Measurements from ENCODE around the gene CAPRIN1.

Gene CAPRIN1

DNA sequence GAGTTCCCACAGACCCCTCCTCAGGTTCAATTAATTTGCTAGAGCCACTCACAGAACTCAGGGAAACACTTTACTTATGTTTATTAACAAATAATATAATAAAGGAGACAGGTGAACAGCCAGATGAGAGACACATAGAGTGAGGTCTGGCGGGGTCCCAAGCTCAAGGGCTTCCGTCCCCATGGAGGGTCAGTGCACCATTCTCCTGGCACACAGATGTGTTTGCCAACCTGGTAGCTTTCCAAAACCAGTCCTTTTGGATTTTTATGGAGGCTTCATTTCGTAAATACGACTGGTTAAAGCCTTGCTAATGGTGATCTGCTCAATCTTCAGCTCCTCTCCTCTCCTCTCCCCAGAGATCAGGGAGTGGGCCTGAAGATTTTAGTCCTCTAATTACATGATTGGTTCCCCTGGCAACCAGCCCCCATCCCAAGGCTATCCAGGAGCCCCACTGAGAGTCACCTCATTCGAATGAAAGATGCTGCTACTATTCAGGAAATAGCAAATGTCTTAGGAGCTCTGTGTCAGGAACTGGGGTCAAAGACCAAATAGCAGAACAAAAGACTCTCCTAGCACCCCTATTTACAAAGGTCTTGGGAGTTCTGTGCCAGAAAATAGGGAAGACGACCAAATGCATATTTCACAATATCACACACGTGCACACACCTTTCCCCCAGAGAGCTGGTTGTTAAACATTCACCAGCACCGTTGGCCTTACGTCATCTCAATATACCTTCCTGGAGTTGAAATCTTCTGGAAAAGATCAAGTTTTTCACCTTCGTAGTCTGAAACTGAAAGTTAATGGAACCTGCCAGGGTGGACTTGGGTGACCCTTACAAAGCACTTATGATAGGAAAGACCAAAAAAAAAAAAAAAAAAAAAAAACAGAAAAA, 23.8 kb upstream of the CAPRIN1 start:
- Histone ChIP-seq H2BK5ac (ENCODE audit: low read length) (no peak overlapping the region), H2BK12ac (ENCODE audit: low read length) (no peak overlapping the region), H3K4me1 (ENCODE audit: control insufficient read depth in 2 of 2, insufficient read depth in 1 of 2, low read depth in 1 of 2, low read length in 2 of 2) (peaks cover 5 to 16% of the 10 kb centered on the region in 2 donors), H3K4me2 (ENCODE audit: insufficient read depth, low read length, poor library complexity, severe bottlenecking) (no peak overlapping the region), H3K27ac (replicated peaks; ENCODE audit: low read length) (no peak overlapping the region), H2AFZ (ENCODE audit: low read length) (no peak overlapping the region), H4K91ac (ENCODE audit: low read depth, low read length, poor library complexity) (no peak overlapping the region), H2BK120ac (ENCODE audit: low read depth, low read length) (no peak overlapping the region), H3K79me1 (ENCODE audit: low read depth, low read length) (no peaks in the 10 kb centered on the region), H2AK5ac (ENCODE audit: low read depth, low read length) (no peak overlapping the region), H3K18ac (ENCODE audit: low read length) (no peak overlapping the region), H3K14ac (ENCODE audit: low read length) (no peak overlapping the region), H3K9me3 (replicated peaks in 1 of 2; ENCODE audit: control insufficient read depth in 2 of 2, insufficient read depth in 1 of 2, low read depth in 1 of 2, low read length in 2 of 2) (no peaks in the 10 kb centered on the region), H3K27me3 (ENCODE audit: control insufficient read depth in 3 of 3, insufficient read depth in 3 of 3, low read depth in 1 of 3, low read length in 3 of 3) (peaks cover 0 to 5% (median 0%) of the 10 kb centered on the region in 3 experiments), H3K23ac (ENCODE audit: low read depth, low read length, poor library complexity) (no peak overlapping the region), H2BK15ac (ENCODE audit: low read length) (no peak overlapping the region), H3K4ac (ENCODE audit: low read length) (no peak overlapping the region), H3K36me3 (replicated peaks in 1 of 2; ENCODE audit: control insufficient read depth in 2 of 2, insufficient read depth in 2 of 2, low read length in 2 of 2) (no peaks in the 10 kb centered on the region), H4K8ac (ENCODE audit: low read depth, low read length) (no peak overlapping the region), H3K4me3 (ENCODE audit: low read length in 2 of 2) (no peak overlapping the region), H3K9ac (ENCODE audit: low read depth, low read length, poor library complexity) (no peak overlapping the region)
- DNase-seq (ENCODE audit: low spot score) = no peak
- WGBS, 2 donors (ENCODE audit: extremely low coverage in 2 of 2, insufficient read length in 2 of 2, insufficient replicate concordance in 1 of 2) = no CpG with 5 or more reads among the region's 10 CpGs

DNA sequence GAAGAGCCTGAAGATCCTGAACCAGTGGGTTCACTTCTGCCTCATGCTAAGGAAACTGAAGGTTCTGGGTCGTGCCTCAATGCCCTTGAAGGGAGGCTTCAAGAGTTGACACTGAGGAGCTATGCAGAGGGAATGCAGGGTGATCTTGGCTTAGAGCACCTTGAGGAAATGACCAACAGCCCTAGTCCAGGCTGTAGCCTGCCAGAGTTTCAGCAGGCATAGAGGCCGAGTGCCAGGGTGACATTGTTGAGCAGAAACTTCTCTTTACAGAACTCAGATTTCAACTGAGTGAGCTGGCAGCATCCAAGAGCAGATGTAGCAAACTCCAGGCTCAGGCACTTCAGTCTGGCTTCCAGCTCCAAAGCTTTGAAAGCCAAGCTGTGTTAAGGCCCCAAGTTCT, 23.1 kb upstream of the CAPRIN1 start:
- Histone ChIP-seq H2AK5ac (ENCODE audit: low read depth, low read length) (peak overlapping the region; percentile 50), H3K18ac (ENCODE audit: low read length) (no peak overlapping the region), H2BK12ac (ENCODE audit: low read length) (no peak overlapping the region), H3K9ac (ENCODE audit: low read depth, low read length, poor library complexity) (no peak overlapping the region), H3K27me3 (ENCODE audit: control insufficient read depth in 3 of 3, insufficient read depth in 3 of 3, low read depth in 1 of 3, low read length in 3 of 3) (peaks cover 0 to 5% (median 0%) of the 10 kb centered on the region in 3 experiments), H3K14ac (ENCODE audit: low read length) (no peak overlapping the region), H3K4me3 (ENCODE audit: low read length in 2 of 2) (no peak overlapping the region), H3K23ac (ENCODE audit: low read depth, low read length, poor library complexity) (no peak overlapping the region), H3K9me3 (replicated peaks in 1 of 2; ENCODE audit: control insufficient read depth in 2 of 2, insufficient read depth in 1 of 2, low read depth in 1 of 2, low read length in 2 of 2) (no peaks in the 10 kb centered on the region), H4K91ac (ENCODE audit: low read depth, low read length, poor library complexity) (no peak overlapping the region), H4K8ac (ENCODE audit: low read depth, low read length) (no peak overlapping the region), H3K36me3 (replicated peaks in 1 of 2; ENCODE audit: control insufficient read depth in 2 of 2, insufficient read depth in 2 of 2, low read length in 2 of 2) (no peaks in the 10 kb centered on the region), H2BK15ac (ENCODE audit: low read length) (peak overlapping the region; percentile 45), H2BK120ac (ENCODE audit: low read depth, low read length) (no peak overlapping the region), H3K4me2 (ENCODE audit: insufficient read depth, low read length, poor library complexity, severe bottlenecking) (no peak overlapping the region), H2AFZ (ENCODE audit: low read length) (no peak overlapping the region), H3K4me1 (ENCODE audit: control insufficient read depth in 2 of 2, insufficient read depth in 1 of 2, low read depth in 1 of 2, low read length in 2 of 2) (peaks cover 5 to 16% of the 10 kb centered on the region in 2 donors), H2BK5ac (ENCODE audit: low read length) (no peak overlapping the region), H3K4ac (ENCODE audit: low read length) (no peak overlapping the region), H3K79me1 (ENCODE audit: low read depth, low read length) (no peaks in the 10 kb centered on the region), H3K27ac (replicated peaks; ENCODE audit: low read length) (no peak overlapping the region)
- WGBS, 2 donors (ENCODE audit: extremely low coverage in 2 of 2, insufficient read length in 2 of 2, insufficient replicate concordance in 1 of 2) = no CpG with 5 or more reads among the region's 2 CpGs
- no peak for DNase-seq (ENCODE audit: low spot score)

DNA sequence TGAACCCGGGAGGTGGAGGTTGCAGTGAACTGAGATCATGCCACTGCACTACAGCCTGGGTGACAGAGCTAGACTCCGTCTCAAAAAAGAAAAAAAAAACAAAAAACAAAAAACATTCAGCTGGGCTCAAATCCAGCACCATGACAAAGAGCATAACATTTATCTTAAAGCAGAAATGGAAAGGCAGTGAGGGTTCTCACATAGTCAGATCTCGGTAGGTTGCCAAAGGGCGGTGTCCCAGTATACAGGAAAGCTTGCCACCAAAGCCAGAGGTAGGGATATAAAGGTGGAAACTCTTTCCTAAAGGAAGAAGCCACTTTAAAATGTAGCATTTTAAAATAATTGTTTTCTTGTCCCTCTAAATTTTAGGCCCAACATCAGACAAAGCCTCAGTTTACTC, 22.4 kb upstream of the CAPRIN1 start:
- Histone ChIP-seq H2BK120ac (ENCODE audit: low read depth, low read length) (no peak overlapping the region), H4K91ac (ENCODE audit: low read depth, low read length, poor library complexity) (no peak overlapping the region), H2AFZ (ENCODE audit: low read length) (no peak overlapping the region), H3K27ac (replicated peaks; ENCODE audit: low read length) (no peak overlapping the region), H2BK12ac (ENCODE audit: low read length) (no peak overlapping the region), H3K9ac (ENCODE audit: low read depth, low read length, poor library complexity) (no peak overlapping the region), H3K4ac (ENCODE audit: low read length) (no peak overlapping the region), H3K23ac (ENCODE audit: low read depth, low read length, poor library complexity) (no peak overlapping the region), H3K79me1 (ENCODE audit: low read depth, low read length) (no peaks in the 10 kb centered on the region), H3K4me3 (ENCODE audit: low read length in 2 of 2) (no peak overlapping the region), H4K8ac (ENCODE audit: low read depth, low read length) (no peak overlapping the region), H3K36me3 (replicated peaks in 1 of 2; ENCODE audit: control insufficient read depth in 2 of 2, insufficient read depth in 2 of 2, low read length in 2 of 2) (no peaks in the 10 kb centered on the region), H3K4me2 (ENCODE audit: insufficient read depth, low read length, poor library complexity, severe bottlenecking) (no peak overlapping the region), H2BK5ac (ENCODE audit: low read length) (no peak overlapping the region), H3K9me3 (replicated peaks in 1 of 2; ENCODE audit: control insufficient read depth in 2 of 2, insufficient read depth in 1 of 2, low read depth in 1 of 2, low read length in 2 of 2) (no peaks in the 10 kb centered on the region), H3K18ac (ENCODE audit: low read length) (no peak overlapping the region), H3K4me1 (ENCODE audit: control insufficient read depth in 2 of 2, insufficient read depth in 1 of 2, low read depth in 1 of 2, low read length in 2 of 2) (peaks cover 5 to 16% of the 10 kb centered on the region in 2 donors), H2AK5ac (ENCODE audit: low read depth, low read length) (no peak overlapping the region), H2BK15ac (ENCODE audit: low read length) (no peak overlapping the region), H3K27me3 (ENCODE audit: control insufficient read depth in 3 of 3, insufficient read depth in 3 of 3, low read depth in 1 of 3, low read length in 3 of 3) (peaks cover 0 to 5% (median 0%) of the 10 kb centered on the region in 3 experiments), H3K14ac (ENCODE audit: low read length) (no peak overlapping the region)
- no peak for DNase-seq (ENCODE audit: low spot score)
- WGBS, 2 donors (ENCODE audit: extremely low coverage in 2 of 2, insufficient read length in 2 of 2, insufficient replicate concordance in 1 of 2) = no CpG with 5 or more reads among the region's 4 CpGs

GRCh38 chr11:34030382-34030781, 21.1 kb upstream of the CAPRIN1 start:
- Histone ChIP-seq H3K9ac (ENCODE audit: low read depth, low read length, poor library complexity) (no peak overlapping the region), H3K4ac (ENCODE audit: low read length) (no peak overlapping the region), H4K91ac (ENCODE audit: low read depth, low read length, poor library complexity) (no peak overlapping the region), H3K4me2 (ENCODE audit: insufficient read depth, low read length, poor library complexity, severe bottlenecking) (no peak overlapping the region), H2AFZ (ENCODE audit: low read length) (no peak overlapping the region), H3K18ac (ENCODE audit: low read length) (no peak overlapping the region), H3K9me3 (replicated peaks in 1 of 2; ENCODE audit: control insufficient read depth in 2 of 2, insufficient read depth in 1 of 2, low read depth in 1 of 2, low read length in 2 of 2) (no peaks in the 10 kb centered on the region), H3K4me1 (ENCODE audit: control insufficient read depth in 2 of 2, insufficient read depth in 1 of 2, low read depth in 1 of 2, low read length in 2 of 2) (peaks cover 5 to 16% of the 10 kb centered on the region in 2 donors), H3K27me3 (ENCODE audit: control insufficient read depth in 3 of 3, insufficient read depth in 3 of 3, low read depth in 1 of 3, low read length in 3 of 3) (peaks cover 0 to 5% (median 0%) of the 10 kb centered on the region in 3 experiments), H2BK15ac (ENCODE audit: low read length) (no peak overlapping the region), H2BK12ac (ENCODE audit: low read length) (no peak overlapping the region), H3K23ac (ENCODE audit: low read depth, low read length, poor library complexity) (no peak overlapping the region), H2AK5ac (ENCODE audit: low read depth, low read length) (no peak overlapping the region), H3K27ac (replicated peaks; ENCODE audit: low read length) (no peak overlapping the region), H3K36me3 (replicated peaks in 1 of 2; ENCODE audit: control insufficient read depth in 2 of 2, insufficient read depth in 2 of 2, low read length in 2 of 2) (no peaks in the 10 kb centered on the region), H2BK5ac (ENCODE audit: low read length) (no peak overlapping the region), H3K14ac (ENCODE audit: low read length) (no peak overlapping the region), H2BK120ac (ENCODE audit: low read depth, low read length) (no peak overlapping the region), H3K4me3 (ENCODE audit: low read length in 2 of 2) (no peak overlapping the region), H3K79me1 (ENCODE audit: low read depth, low read length) (no peaks in the 10 kb centered on the region), H4K8ac (ENCODE audit: low read depth, low read length) (no peak overlapping the region)
- DNase-seq (ENCODE audit: low spot score) = no peak
- whole genome bisulfite sequencing, 2 donors (ENCODE audit: extremely low coverage in 2 of 2, insufficient read length in 2 of 2, insufficient replicate concordance in 1 of 2) = no CpG with 5 or more reads among the region's 1 CpG

Data from neuronal stem cell (in vitro differentiated cells).